Measurements from ENCODE around the gene FAM50B.

GRCh38 chr6:3865463-3865862, 16.3 kb downstream of the FAM50B start:
- TF ChIP-seq, protein P1, sequence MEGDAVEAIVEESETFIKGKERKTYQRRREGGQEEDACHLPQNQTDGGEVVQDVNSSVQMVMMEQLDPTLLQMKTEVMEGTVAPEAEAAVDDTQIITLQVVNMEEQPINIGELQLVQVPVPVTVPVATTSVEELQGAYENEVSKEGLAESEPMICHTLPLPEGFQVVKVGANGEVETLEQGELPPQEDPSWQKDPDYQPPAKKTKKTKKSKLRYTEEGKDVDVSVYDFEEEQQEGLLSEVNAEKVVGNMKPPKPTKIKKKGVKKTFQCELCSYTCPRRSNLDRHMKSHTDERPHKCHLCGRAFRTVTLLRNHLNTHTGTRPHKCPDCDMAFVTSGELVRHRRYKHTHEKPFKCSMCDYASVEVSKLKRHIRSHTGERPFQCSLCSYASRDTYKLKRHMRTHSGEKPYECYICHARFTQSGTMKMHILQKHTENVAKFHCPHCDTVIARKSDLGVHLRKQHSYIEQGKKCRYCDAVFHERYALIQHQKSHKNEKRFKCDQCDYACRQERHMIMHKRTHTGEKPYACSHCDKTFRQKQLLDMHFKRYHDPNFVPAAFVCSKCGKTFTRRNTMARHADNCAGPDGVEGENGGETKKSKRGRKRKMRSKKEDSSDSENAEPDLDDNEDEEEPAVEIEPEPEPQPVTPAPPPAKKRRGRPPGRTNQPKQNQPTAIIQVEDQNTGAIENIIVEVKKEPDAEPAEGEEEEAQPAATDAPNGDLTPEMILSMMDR (IDR thresholded peaks at IDR 0.05; ENCODE audit: insufficient read depth, low read length, poor library complexity, severe bottlenecking): no peak
- no peak for TF ChIP-seq EZH2phosphoT487 (conservative IDR thresholded peaks at IDR 0.05; ENCODE audit: low read length)

Data from SU-DHL-6 (cell line).